Mucosa of gallbladder (tissue), 1 donor: ENCODE data around the gene PSME3. TPM values are rescaled to one million over a fixed set of nuclear protein-coding genes. Genes with fewer than 3 reads are reported as not detected.
A peak's percentile ranks its signal among the peaks of the same experiment; 100 is the strongest.

ENCODE experiments used
- DNase-seq: peaks from one replicate; pipeline ENCODE4 v3.0.0-alpha.2; 2020; ENCODE audit warnings: low spot score
- total RNA-seq: library from RNA; stranded (reverse); gene quantifications from one replicate; pipeline ENCODE4 v1.2.1, GENCODE V29; 2021
- donor health status: DM: no; HTN: no; CAD: no.

The PSME3 gene
- total RNA-seq, 1 donor from 2014 or later: 88.5 TPM

GRCh38 chr17:42814633-42815399 is 18.4 kb upstream of the PSME3 start:
- DNase-seq: no peak

GRCh38 chr17:42817866-42818265 is 15.3 kb upstream of the PSME3 start:
- DNase-seq: no peak

GRCh38 chr17:42818379-42818778 is 14.8 kb upstream of the PSME3 start:
- no peak for DNase-seq

- DNase-seq: no peak
These were observed 13.2 kb upstream of the PSME3 start for GRCh38 chr17:42819939-42820535.

- no peak for DNase-seq
These were observed 12.0 kb upstream of the PSME3 start for GRCh38 chr17:42821176-42821575.

GRCh38 chr17:42827472-42827871 is 5.7 kb upstream of the PSME3 start:
- no peak for DNase-seq

GRCh38 chr17:42830971-42831370 is 2.2 kb upstream of the PSME3 start:
- DNase-seq: no peak

- DNase-seq: no peak
These were observed 824 bp upstream of the PSME3 start for GRCh38 chr17:42832213-42832933.

- DNase-seq: no peak
These were observed 698 bp downstream of the PSME3 start for GRCh38 chr17:42833767-42834422.

GRCh38 chr17:42835732-42836131 is 2.5 kb downstream of the PSME3 start:
- DNase-seq: no peak

- no peak for DNase-seq
These were observed 8.9 kb downstream of the PSME3 start for GRCh38 chr17:42841975-42842685.

GRCh38 chr17:42843358-42843934 is 10.2 kb downstream of the PSME3 start:
- peak; percentile 44 for DNase-seq

GRCh38 chr17:42844271-42844670 is 11.1 kb downstream of the PSME3 start, which contains the start of gene AOC2:
AOC2 (plus strand) TSS chr17:42844580; CDS start chr17:42844627, 47 bp downstream.
- no peak for DNase-seq

GRCh38 chr17:42844761-42845555 is 11.8 kb downstream of the PSME3 start:
- DNase-seq: no peak

GRCh38 chr17:42845556-42845917 is 12.3 kb downstream of the PSME3 start:
- DNase-seq: no peak

- DNase-seq: no peak
These were observed 12.9 kb downstream of the PSME3 start for GRCh38 chr17:42845918-42846593.

- DNase-seq: no peak
These were observed 13.5 kb downstream of the PSME3 start for GRCh38 chr17:42846594-42847280.

- DNase-seq: no peak
These were observed 14.9 kb downstream of the PSME3 start for GRCh38 chr17:42848093-42848492.

- DNase-seq: no peak
These were observed 15.8 kb downstream of the PSME3 start for GRCh38 chr17:42849031-42849430.
